GM18517 (cell line): ENCODE data around the gene PLSCR3.
"Not testable (repeated sequence)": the region's sequence is repeated elsewhere in the genome, so short reads cannot be mapped to it uniquely, and the experiment has no call there.

Source experiments
- ATAC-seq: cut with Tn5 transposase; IDR thresholded peaks from one replicate; pipeline ENCODE4 v1.9.1; 2021; ENCODE audit warnings: mild to moderate bottlenecking, moderate library complexity; ENCODE audit not compliant: unreplicated experiment

Gene PLSCR3

GRCh38 chr17:7382901-7383300 is 11.4 kb downstream of the PLSCR3 start:
- no peak for ATAC-seq

- no peak for ATAC-seq
These were observed 13.3 kb downstream of the PLSCR3 start, which contains the start of gene TNK1 for GRCh38 chr17:7380855-7381683. Gene TNK1 (plus strand): TSS chr17:7381089. CDS start chr17:7382927, 1,838 bp downstream.

- ATAC-seq: no peak
These were observed 14.0 kb downstream of the PLSCR3 start for GRCh38 chr17:7380321-7380720.

GRCh38 chr17:7379134-7379533 is 15.2 kb downstream of the PLSCR3 start:
- ATAC-seq: no peak

GRCh38 chr17:7374353-7374752 is 20.0 kb downstream of the PLSCR3 start:
- ATAC-seq: no peak

- ATAC-seq: no peak
These were observed 23.5 kb downstream of the PLSCR3 start for GRCh38 chr17:7370853-7371252.

GRCh38 chr17:7369825-7370224 is 24.5 kb downstream of the PLSCR3 start:
- no peak for ATAC-seq

- ATAC-seq: not testable (repeated sequence)
These were observed 25.7 kb downstream of the PLSCR3 start for GRCh38 chr17:7368599-7368994.

- ATAC-seq: no peak
These were observed 26.3 kb downstream of the PLSCR3 start for GRCh38 chr17:7367918-7368598.

- ATAC-seq: no peak
These were observed 27.2 kb downstream of the PLSCR3 start for GRCh38 chr17:7367083-7367482.

GRCh38 chr17:7365963-7366362 is 28.4 kb downstream of the PLSCR3 start:
- not testable (repeated sequence) for ATAC-seq

GRCh38 chr17:7363311-7363710 is 31.0 kb downstream of the PLSCR3 start:
- ATAC-seq: no peak

GRCh38 chr17:7361906-7362305 is 32.4 kb downstream of the PLSCR3 start:
- no peak for ATAC-seq

GRCh38 chr17:7357381-7357780 is 36.9 kb downstream of the PLSCR3 start:
- no peak for ATAC-seq

GRCh38 chr17:7356756-7357155 is 37.6 kb downstream of the PLSCR3 start:
- no peak for ATAC-seq

- ATAC-seq: no peak
These were observed 38.2 kb downstream of the PLSCR3 start for GRCh38 chr17:7356072-7356549.

GRCh38 chr17:7355573-7355972 is 38.8 kb downstream of the PLSCR3 start:
- no peak for ATAC-seq

- ATAC-seq: no peak
These were observed 39.3 kb downstream of the PLSCR3 start, which contains the start of gene TMEM95 for GRCh38 chr17:7355053-7355452. Gene TMEM95 (plus strand): TSS chr17:7355156. CDS start chr17:7355205, 49 bp downstream.

- ATAC-seq: no peak
These were observed 40.0 kb downstream of the PLSCR3 start for GRCh38 chr17:7354262-7354843.

GRCh38 chr17:7352910-7353635 is 41.3 kb downstream of the PLSCR3 start:
- no peak for ATAC-seq

GRCh38 chr17:7352503-7352889 is 41.8 kb downstream of the PLSCR3 start:
- no peak for ATAC-seq
